HPDE6-E6E7 (cell line): ENCODE measurements around the gene ABI3BP.

Source experiments
- DNase-seq: peaks from one replicate; pipeline ENCODE4 v3.0.0; 2011; ENCODE audit warnings: missing footprints; ENCODE audit errors: extremely low spot score

ABI3BP gene

DNA sequence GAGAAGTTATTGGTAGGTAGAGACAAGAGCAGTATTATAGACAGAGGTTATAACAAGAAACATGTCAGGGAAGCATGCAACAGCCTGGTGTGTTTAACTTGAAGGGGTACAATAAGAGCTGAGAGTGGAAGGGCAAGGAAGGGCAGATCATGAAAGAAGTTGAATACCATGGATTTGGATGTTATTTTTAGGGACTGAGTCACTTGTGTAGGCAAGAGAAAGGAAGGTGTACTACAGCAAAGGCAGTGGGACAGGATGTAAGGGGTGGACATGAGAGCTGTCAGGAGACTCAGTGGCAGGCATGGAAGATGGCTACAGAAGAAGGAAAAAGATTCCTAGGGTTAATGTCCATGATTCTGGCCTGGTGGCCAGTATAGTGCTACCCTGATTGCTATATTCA lies 217.6 kb downstream of the ABI3BP start:
- no peak for DNase-seq

DNA sequence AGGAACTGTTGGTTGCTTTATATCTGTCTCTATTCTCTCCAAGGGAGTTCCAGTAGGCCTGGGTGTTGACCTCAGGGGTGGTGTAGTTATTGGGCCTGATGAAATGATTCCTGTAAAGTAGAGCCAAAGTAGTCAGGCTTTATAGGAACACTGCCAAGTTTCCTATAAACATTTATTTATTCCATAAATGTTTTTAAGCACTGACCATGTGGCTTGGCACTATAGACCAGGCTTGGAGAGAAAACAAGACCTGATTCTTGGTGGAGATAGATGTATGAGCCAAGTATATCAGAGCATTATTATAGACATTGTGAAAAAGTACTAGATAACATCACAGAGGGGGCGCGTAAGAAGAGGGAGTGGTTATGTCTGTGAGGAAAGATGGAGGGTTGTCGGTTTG lies 218.0 kb downstream of the ABI3BP start:
- DNase-seq = no peak

DNA sequence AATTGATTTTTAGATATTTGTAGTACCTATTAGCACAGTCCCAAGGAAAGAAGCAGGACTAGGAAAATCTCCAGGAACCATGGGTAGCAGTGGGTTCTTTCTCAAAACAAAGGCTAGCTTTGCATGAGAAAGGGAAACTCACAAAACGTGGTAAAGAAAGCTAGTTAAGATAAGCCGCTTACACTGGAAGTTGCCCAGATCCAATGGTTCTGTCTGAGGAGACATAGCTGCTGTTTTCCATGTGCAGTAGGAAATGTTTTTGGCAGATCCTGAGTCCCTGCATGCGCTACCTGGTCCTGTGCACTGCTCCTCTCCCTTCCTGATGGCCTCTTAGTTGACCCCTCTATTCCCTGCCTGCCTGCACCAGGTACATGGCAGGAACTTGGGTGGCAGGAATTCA lies 223.5 kb downstream of the ABI3BP start:
- no peak for DNase-seq

DNA sequence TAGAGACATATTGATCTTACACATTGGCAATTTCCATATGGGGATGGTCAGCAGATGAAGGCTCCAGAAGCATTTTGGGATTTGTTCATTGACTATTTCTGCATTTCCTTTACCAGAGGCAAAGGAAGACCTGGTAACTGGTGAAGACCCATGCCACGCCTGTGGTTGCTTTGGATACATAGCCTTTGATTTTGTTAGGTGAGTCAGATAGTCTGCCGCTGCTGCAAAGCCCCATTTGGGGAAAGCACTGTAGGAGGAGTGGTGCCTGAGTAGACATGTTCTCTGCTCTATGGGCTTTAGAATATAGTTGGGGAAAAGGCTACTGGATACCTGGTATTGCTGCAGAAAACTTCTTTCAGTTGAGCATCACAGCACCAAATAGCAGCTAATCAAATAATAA lies 227.2 kb downstream of the ABI3BP start:
- DNase-seq = peak; percentile 42

DNA sequence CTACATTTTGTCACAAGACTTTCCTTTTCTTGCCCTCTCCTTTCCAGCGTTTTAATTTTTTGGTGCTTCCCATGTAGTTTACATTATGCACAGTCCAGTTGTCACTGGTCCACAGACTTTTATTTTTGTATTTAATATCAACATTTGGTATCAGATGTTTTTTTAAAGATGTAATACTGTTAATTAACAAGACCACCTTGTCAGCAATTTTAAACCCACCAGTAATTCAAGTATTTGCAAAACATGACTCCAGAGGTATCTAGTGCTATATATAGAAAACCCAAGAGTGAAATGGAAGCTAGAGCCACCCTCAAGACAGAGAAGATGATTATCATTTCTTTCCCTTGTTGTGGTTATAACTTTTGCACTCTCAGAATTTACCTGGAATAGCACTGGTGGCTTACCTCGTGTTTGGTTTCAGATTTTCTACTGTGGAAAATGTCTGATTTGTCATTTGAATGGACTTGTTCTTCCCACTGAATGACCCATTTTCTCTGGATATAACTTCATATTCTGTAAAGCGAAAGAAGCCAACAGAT lies 227.7 kb downstream of the ABI3BP start:
- DNase-seq = no peak

DNA sequence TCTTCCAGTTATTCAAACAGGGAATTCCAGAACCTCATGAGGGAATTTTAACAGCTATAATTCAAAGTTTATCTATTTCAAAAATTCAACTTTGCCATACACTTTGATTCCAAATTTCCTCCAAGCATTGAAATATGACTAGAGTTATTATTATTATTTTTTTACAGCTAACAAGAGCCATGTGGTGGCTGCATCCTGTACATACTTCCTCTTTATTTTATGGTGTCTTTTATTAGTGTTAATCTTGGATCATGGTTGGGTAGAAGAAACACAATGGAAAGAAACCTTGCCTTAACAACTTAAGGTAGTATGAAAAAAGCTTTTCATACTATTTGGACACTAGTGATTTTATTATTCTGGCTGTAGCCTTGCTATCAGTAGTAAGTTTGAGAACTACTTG lies 231.3 kb downstream of the ABI3BP start:
- no peak for DNase-seq

DNA sequence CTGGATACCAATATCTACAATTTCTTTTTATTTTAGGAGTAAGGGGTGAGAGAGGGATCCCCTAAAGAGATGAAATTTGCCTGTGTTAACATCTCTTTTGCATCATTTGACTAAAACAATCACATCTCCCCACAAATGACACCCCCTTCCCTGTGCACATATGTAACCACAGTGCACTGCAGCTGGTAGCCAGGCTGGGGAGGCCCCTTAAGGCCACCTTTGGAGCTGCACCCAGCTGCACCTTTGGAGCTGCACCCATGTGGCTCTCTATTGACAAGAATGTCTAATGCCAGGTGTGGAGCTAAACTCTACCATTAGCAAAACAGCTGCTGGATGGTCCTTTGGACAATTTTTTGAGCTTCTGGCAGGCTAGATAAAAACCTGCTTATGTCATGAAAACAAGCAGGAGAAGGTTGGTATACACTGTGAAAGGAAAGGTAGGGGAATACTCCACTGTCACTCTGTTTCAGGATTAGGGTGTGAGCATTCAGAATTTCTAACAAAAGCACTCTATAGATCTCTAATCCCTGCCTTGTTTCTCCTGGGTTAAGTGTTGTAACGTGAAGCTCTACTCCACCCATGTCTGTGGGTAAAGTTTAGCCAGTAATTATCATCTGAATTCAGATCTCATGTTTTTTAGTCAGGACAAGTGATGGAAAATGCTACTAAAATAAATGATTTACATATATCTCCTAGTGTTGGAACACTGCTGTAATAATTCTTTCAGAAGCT lies 231.8 kb downstream of the ABI3BP start:
- DNase-seq = peak; percentile 13

DNA sequence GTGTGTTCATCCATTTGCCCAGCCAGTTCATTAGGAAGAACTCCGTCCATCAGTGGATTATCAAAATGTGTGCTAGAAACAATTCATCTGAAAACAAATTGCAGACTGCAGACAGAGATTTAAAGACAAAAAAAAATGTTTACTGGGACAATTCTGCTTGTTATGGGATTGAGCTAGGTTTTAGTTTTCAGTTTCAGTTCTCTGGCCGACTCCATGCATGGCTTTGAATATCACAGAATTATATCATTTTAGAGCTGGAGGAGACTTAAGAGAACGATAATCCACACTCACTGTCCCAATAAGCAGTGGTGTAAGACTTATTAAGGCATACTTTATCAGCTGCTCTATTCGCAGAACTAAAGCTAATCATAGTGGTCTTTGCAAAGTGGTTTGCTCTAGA lies 232.8 kb downstream of the ABI3BP start:
- no peak for DNase-seq

DNA sequence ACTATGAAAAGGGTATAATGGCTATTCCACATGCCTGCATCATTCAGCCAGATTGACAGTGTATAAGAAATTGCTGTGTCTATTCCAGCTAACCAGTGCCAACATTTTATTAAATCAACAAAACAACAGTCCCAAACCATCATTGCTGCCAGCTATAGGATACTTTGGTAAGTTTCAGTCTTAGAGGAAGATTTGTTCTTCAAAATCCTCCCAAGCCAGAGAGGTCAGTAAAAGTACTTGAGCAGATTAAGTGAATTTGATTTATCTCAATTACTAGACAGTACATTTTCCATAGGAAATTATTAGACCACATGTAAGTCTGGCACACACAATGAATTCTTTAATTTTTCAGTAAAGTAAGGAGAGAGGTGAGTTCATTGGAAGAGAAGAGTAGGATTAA lies 233.3 kb downstream of the ABI3BP start:
- no peak for DNase-seq

DNA sequence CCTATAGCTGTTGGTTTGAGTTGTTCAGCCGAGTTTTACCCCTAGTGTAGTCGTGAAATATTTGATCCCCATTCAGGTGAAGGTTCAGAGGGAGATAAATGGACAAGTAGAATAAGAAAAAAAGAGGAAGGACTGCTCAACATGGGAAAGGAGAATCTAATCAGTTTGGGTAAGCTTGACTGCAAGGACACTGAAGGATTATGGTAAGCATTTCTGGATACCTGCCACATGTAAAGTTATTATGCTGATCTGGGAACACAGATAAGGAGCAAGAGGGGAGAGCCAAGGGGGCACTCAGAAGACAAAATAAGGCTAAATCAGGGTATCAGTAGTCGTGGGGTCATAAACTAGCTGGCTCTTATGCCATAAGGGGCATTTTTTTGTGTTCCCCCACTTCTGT lies 234.1 kb downstream of the ABI3BP start:
- DNase-seq = no peak

DNA sequence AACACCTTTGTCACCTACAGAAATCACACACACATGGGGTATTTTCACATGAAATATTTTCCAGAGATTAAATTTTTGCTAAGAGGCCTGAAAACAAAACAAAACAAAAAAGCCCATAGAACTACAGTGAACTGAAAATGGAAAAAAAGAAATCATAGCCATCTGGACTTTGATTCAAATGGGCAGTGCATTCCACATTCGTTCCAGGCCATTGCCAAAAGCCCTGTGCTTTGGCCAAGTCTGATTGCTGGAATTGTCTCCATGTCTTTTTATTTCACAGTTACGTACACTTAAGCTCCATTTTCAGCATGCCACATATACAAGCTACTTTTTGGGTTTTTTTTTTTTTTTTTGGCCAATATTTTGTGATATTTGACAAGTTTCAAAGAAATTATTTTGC lies 236.8 kb downstream of the ABI3BP start:
- no peak for DNase-seq

DNA sequence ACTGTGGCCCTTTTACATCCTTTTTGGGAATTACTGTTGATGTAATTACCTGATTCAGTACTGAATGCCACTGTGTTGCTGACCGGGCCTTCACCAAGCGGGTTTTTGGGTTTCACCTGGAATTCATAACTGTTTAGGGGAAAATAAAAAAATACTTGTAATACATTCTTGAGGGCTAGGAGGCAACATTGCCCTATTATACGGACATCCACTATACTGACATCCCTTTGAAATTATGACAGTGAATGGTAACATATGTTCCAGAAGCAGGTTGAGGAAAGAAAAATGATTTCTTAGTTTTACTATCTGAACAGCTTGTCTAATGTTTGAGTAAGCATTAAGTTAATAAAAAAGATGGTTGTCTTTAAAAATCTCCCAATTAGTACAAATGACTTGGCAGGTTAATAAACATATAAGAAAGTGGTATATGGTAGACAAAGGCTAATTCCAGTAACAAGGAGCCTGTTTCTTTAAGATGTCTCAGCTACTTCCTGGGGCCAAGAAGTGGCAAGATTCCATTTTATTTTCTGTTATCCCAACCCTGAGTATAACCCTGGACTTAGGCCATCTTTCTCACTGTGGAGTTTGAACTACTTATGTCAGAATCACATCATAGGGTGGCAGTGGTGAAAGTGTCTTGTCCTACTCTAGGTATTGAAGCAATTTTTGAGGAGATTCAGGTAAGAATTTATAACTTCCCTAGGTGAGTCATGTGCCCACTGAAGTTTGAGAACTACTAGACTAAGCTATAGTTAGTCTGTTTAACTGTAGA lies 238.5 kb downstream of the ABI3BP start:
- DNase-seq = no peak

DNA sequence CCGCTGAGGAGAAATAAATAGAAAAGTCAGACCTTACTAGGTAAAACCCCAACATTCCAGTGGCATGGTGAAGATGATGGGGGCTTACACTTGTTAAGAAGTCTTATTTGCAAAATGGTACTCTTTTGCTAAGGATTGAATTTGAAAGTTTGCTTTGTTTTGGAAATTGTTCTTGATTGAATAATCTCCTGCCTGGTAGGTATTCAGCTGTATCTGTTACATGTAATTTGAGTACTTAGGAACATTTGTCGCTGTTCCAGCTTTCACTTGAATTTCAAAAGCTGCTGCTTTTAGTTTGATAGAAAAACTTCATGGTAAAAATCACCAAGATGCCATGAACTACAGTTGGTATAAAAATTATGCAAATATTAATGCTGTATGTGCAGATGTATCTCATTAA lies 239.4 kb downstream of the ABI3BP start:
- no peak for DNase-seq

DNA sequence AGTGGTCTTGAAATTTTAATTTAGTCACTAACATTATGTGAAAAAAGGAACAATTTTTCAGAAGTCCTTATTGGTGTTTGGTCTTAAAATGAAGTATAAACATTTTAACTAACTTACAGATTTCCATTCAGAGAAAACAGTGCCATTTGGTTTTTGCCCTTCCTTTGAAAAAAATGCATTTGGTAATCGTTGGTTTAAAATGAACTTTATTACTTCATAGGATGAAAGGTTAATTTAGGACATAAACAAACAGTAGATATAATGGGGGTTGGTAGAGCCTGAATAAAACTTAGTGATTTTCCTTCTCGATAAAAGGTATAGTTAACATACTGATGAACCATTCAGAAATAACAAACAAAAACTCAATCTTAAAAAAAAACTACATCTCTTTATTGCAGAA lies 244.3 kb downstream of the ABI3BP start:
- no peak for DNase-seq

DNA sequence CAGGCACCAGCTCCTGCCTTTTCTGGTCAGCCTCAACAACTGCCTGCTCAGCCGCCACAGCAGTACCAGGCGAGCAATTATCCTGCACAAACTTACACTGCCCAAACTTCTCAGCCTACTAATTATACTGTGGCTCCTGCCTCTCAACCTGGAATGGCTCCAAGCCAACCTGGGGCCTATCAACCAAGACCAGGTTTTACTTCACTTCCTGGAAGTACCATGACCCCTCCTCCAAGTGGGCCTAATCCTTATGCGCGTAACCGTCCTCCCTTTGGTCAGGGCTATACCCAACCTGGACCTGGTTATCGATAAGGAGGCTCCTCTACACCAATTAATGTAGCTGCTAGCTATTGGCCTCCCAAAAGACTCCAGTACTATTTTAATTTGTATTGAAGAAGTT lies 245.0 kb downstream of the ABI3BP start:
- no peak for DNase-seq

DNA sequence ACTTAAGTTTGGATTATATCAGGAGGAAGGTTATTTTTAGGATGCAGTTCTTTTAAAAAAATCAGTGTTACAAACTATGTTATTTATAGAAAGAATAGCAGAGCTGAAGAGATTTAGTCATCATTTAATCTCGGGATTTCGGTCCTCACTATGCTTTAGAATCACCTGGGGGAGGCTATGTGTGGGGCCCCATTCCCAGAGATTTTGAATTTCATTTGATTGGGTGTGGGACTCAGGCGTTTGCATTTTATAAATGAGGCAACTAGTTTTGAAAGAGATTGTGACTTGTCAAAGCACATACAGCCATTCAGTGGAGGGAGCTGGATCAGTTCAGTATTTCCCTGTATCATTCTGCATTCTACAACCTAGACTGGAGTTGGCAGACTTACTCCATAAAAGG lies 247.1 kb downstream of the ABI3BP start:
- no peak for DNase-seq

DNA sequence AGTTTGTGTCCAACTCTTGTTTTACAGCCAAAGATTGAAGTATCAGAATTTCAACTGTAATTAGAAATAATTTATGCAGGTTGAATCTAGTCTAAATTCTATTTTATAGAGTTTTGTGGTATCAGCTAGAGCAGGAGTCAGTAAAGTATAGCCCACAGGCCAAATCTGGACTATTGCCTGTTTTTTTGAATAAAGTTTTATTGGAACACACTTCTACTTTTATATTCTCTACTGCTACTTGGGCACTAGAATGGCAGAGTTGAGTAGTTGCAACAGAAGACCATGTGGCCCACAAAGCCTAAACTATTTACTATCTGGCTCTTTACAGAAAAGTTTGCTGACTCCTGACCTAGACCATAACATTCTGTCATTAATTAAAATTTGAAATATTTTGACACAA lies 247.6 kb downstream of the ABI3BP start:
- DNase-seq = no peak

DNA sequence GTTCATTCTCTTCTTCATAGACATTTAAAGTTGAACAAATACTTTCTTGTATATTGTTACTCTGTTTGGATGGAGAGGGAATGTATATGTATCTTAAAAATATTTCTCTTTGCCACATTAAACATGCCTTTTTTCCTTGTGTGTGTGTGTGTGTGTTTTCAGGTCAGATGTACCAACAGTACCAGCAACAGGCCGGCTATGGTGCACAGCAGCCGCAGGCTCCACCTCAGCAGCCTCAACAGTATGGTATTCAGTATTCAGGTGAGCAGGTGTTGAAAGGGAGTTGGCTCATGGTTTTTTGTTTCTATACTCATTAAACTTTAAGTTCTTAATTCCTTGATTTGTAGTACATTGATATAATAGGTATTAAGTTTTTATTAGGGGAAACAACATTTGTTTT lies 248.6 kb downstream of the ABI3BP start:
- no peak for DNase-seq

DNA sequence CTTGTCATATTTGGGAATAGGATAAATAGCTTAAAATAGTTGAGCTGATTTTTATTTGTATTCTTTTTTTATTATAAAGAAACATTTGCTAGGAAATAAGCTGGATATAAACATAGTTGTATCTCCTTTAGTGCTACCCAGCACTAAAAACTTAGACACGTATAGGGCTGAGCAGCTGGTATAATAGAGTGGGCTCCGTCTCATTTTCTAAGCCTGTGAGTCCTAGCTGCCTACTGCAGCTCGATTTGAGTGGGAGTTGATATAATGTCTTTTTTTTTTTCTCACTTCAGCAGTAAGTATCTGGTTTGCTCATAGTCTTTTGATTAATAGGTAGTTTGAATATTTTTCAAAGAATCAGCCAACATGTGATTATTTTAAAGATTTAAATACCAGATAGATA lies 249.7 kb downstream of the ABI3BP start:
- no peak for DNase-seq

DNA sequence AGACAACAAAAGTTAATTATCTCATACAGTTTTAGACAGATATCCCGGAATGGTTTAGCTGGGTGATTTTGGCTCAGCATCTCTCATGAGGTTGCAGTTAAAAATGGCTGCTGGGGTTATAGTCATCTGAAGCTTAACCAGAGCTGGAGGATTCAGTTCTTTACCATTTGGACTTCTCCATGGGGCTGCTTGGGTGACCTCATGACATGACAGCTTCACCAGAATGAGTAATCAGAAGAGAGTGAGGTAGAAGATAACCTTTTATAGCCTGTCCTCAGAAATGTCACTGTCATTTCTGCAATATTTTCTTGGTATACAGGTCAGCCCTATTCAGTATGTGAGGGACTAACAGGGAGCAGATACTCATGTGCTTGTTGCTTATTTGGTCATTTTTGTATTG lies 253.0 kb downstream of the ABI3BP start:
- no peak for DNase-seq

DNA sequence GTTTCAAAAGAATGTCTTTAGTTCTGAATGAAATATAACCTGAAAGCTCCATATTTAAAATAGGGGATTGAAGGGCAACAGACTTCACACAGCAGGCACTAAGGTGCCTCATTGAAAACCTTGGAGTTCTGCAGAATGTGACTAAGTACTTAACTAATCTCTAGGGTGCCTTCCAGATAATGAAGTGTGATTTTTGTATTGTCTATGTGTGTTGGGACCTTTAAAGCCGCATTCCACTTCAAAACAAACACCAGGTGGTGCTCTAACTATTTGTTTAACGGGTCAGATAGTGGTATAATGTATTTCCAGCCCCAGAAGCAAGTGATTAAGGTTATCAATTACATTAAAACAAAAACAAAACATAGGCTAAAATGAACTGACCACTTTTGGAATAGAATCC lies 255.9 kb downstream of the ABI3BP start:
- DNase-seq = peak; percentile 10

DNA sequence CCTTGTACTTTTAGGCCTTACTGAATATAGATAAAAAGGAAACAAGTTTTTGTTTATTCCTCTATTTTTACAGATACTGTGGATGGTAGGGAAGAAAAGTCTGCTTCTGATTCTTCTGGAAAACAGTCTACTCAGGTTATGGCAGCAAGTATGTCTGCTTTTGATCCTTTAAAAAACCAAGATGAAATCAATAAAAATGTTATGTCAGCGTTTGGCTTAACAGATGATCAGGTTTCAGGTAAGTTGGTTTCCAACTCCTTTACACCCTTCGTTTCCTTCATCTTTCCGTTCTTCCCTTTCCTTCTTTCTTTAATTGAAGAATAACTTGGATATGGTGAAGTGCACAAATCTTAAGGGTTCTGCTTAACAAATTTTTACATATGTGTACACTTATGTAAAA lies 260.8 kb downstream of the ABI3BP start:
- DNase-seq = no peak

DNA sequence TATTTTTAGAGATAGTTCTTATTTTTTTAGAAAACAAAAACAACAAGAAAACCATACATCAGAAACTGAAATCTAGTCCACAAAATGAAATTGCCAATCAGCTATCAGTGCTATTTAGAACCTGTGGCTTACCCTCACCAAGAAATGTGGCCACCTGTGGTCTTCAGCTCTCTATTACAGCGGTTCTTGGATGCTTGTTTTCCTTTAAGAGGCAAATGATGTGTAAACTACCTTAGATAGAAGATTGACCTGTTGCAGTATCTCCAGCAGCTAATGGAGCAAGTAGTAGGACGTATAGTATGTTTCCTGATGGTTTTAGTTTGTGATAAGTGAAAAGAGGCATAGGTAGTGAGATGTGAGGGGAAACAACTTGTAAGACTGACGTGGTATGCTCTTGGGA lies 262.7 kb downstream of the ABI3BP start:
- DNase-seq = no peak
